Measurements from ENCODE around the gene EIF2D.

The EIF2D gene

GRCh38 chr1:206557636-206558473 lies 54.4 kb downstream of the EIF2D start:
- intact Hi-C loops (cut with DNase I), result no loop called here
- DNase-seq, result peak in 2 of 42 donors; percentile 21 to 45

- peak; percentile 39 to 86 (median 74) for DNase-seq
- intact Hi-C loops (cut with DNase I), result no loop called here
Measured at GRCh38 chr1:206556750-206557635, 55.3 kb downstream of the EIF2D start.

- DNase-seq, result peak in 1 of 42 donors; percentile 26
- intact Hi-C loops (cut with DNase I), result no loop called here
Measured at GRCh38 chr1:206556047-206556749, 56.1 kb downstream of the EIF2D start.

- intact Hi-C loops (cut with DNase I), result no loop called here
- peak; percentile 29 to 90 (median 72) for DNase-seq
Measured at GRCh38 chr1:206555473-206555935, 56.8 kb downstream of the EIF2D start.

DNA sequence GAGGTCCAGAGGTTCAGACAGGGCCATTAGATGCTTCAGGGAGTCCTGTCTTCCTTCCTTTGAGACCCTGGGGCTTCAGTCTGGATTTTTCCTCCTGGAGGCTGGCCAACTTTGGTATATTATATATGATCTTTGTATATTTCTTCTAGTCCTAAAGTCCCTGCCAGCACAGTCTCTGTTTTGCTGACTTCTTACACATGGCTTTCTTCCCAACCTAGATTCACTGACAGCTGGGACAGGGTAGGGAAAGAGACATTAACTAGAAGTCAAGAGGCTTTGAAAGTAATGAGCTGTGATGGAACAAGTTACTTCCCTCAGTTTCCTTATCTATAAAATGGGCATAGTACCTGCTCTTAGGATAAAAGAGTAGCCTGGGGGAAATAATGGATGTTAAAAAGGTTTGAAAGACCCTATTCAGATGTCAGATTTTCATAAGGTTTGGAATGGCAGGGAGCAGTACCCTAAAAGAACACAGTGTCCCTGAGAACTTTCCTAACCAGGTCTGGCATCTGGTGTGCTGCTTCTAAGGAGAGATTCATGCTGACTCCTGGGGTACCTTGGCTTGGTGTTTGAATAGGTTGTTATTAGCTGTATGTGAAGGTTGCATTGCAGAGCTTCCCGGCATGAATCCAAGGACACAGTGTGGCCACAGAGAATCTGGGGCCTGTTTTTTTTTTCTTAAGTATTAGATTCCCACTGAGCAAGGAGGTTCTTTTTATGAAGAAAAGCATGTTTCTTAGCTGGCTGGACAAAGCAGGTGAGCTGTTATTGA lies 57.4 kb downstream of the EIF2D start:
- no peak for DNase-seq
- intact Hi-C loops (cut with DNase I), result no loop called here

DNA sequence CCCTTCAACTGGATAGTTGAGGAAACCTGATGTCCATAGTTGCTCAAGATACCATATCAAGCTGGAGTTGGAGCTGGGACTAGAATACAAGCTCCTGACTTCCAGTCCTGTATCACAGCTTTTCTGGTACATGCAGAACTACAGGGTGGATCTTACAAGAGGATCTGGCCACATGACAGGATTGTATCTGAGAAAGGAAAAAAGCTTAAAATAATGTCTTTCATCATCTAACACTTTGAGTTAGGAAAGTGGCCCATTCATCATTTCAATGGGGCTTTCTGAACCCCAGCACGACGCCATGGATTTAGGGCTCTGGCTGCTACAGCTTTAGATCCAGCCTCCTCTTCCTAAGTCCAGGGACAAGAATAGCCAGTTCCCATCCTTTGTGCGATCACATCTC lies 58.1 kb downstream of the EIF2D start:
- intact Hi-C loops (cut with DNase I), result no loop called here
- DNase-seq, result no peak

DNA sequence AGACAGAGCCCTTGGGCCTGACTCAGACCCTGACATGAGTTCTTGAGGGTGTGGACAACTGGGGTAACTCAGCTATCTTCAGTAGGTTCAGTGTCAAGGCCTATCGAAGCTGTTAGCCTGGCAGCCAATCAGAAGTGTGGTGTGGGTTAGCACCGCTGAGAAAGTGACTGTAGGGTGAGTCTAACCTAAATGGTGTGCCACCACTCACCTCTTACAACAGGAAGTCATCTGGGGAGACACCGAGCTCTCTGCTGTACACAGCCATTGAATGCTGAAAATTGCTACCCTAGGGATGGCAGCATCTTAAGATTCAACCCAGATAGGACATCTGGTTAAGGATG lies 60.3 kb downstream of the EIF2D start:
- intact Hi-C loops (cut with DNase I), result no loop called here

GRCh38 chr1:206551296-206551985 lies 60.8 kb downstream of the EIF2D start:
- intact Hi-C loops (cut with DNase I), result no loop called here

More for the DNA sequence above, 60.3 kb downstream of the EIF2D start:
- no peak for DNase-seq

GRCh38 chr1:206550446-206550845 lies 61.8 kb downstream of the EIF2D start:
- no peak for DNase-seq
- intact Hi-C loops (cut with DNase I), result no loop called here

More at GRCh38 chr1:206551296-206551985, 60.8 kb downstream of the EIF2D start:
- no peak for DNase-seq

DNA sequence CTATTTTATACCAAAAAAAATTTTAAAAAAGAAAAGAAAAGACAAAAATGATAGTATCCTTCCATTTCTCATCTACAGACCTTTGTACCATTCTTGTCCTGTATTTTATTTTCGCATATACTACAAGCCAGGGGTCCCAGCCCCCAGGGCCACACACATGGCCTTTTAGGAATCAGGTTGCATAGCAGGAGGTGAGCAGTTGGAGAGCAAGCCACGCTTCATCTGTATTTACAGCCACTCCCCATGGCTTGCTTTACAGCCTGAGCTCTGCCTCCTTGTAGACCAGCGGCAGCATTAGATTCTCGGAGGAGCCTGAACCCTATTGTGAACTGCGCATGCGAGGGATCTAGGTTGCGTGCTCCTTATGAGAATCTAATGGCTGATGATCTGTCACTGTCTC lies 65.2 kb downstream of the EIF2D start:
- intact Hi-C loops (cut with DNase I), result no loop called here
- no peak for DNase-seq

DNA sequence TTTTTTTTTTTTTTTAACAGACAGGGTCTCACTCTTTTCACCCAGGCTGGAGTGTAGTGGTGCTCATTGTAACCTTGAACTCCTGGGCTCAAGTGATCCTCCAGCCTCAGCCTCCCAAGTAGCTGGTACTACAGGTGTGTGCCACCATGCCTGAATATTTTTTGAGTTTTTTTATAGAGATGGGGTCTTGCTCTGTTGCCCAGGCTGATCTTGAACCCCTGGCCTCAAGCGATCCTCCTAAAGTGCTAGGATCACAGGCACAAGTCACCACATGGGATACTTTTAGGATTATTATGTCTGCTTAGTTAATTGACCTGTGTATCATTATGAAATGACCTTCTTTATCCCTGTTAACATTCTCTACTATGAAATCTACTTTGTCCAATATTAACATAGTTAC lies 66.9 kb downstream of the EIF2D start:
- DNase-seq, result no peak
- intact Hi-C loops (cut with DNase I), result no loop called here

DNA sequence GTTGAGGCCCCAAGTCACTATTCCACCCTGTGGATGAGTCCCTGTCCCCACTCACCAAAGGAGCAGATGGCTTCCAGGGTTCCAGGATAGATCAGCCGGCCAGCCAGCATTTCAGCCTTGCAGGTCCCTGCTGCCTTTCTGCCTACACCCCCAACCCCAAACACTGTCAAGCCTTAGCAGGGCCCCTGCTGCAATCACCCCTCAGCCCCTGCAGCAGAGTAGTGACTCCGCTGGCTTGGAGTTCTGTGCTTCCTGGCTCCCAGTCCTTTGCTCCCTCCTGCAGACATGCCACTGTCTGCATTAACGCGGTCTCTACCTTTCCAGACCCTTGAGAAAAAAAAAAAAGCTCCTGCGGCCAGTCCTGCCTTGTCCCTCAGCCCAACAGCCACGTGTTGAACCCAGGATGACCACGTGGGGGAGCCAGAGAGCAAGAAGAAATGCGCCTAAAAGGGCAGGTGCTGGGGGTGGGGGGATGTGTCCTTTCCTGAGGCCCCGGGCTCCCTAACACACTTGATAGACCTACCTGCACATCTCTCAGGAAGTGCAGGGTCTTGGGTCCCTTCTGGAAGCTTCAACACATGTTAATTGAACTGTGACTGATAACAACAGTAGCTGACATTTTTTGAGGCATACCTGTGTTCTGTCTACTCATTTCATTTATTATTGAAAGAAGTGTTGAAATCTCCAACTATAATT lies 67.6 kb downstream of the EIF2D start:
- intact Hi-C loops (cut with DNase I), result loop anchor here (5.0 kb wide), 1 partner anchor 38 kb away; no protein-coding TSS in a partner anchor
- peak; percentile 47 to 90 (median 72) for DNase-seq

Measured in head of caudate nucleus (tissue), 42 donors.